ENCODE measurements around the gene TMEM200A.

The TMEM200A gene

DNA sequence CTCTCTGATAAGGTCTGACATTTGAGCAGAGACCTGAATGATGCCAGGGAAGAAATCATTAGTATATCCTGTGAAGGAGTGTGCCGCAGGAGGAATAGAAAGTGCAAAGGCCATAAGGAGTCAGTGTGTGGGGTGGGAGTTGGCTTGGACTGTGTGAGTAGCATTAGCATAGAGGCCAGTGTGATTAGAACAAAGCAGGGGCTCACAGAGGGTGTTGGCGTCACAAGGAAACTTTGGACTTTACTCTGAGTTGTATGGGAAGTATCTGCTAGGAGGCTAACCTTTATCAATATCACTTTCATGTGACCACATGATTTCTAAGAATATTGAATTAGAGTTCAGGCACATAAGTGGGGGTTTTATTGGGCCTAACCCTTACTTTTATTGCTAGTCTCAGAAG lies 12.1 kb downstream of the TMEM200A start:
- DNase-seq (ENCODE audit: low read depth in 2 of 2): no peak

- DNase-seq (ENCODE audit: low read depth in 2 of 2): no peak
Observed at GRCh38 chr6:130379223-130379622, 13.4 kb downstream of the TMEM200A start.

- DNase-seq (ENCODE audit: low read depth in 2 of 2): no peak
Observed at GRCh38 chr6:130381012-130381411, 15.2 kb downstream of the TMEM200A start.

- no peak for DNase-seq (ENCODE audit: low read depth in 2 of 2)
Observed at GRCh38 chr6:130381459-130382380, 15.9 kb downstream of the TMEM200A start.

- DNase-seq (ENCODE audit: low read depth in 2 of 2): no peak
Observed at GRCh38 chr6:130382872-130383490, 17.2 kb downstream of the TMEM200A start.

DNA sequence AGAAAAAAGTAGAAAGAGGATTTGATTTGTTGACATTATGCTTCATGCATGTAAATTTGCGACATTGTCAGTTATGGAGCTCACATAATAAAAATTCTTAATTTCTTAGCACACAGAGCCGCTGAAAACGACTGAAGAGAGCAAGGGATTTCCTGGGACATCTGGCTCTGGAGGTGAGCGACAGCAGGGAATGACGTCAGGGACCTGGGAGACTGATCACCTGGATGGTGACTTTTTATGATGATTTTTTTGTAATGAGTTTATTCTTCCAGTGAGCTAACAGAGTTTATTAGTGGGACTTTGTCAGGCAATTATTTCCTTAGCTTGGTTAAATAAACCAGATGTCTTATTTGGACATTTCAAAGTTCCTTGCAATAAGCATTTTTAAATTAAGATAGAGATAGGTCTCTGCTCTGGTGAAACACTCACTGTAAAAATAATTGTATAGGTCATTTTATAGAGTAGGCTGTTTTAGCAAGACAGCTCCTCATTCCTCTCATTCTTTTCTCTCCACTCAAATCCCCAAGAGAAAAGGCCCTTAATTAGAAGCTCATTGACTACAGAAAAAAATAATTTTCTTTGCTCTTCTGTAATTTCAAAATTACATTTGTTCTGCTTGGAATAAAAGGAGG lies 19.4 kb downstream of the TMEM200A start:
- DNase-seq (ENCODE audit: low read depth in 2 of 2): no peak

DNA sequence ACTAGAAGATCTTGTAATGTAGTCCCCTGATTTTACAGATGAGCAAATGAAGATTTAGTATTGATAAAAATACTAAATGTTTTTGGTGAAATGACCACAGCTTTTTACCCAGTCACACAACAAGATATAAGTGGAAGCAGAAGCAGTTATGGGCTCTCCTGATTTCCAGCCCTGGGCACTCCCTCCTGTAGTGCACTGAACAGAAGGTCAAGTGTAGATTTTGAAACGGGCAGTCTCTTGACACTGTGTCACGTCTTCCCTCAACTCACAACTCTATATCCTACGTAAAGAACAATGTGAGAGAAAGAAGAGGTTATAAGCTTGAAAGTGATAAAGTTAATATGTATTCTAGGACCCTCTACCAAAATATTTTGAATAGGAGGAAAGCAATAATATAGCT lies 23.3 kb downstream of the TMEM200A start:
- DNase-seq (ENCODE audit: low read depth in 2 of 2): no peak

DNA sequence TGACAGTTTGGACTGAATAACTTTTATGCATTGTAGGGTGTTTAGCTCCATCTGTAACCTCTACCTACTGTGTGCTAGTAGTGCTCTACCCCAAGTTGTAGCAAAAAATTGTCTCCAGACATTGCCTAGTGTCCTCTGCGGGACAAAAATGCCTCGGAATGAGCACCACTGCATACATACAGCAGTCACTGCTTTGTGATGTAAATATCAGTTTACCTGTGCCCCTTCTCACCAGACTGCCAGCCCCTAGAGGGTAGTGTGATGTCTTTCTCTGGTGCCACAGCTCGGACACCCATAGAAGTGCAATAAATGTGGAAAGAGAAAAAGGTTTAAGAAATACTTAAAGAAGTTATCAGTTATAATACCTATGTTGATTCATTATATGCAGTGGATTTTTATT lies 25.1 kb downstream of the TMEM200A start:
- no peak for DNase-seq (ENCODE audit: low read depth in 2 of 2)

DNA sequence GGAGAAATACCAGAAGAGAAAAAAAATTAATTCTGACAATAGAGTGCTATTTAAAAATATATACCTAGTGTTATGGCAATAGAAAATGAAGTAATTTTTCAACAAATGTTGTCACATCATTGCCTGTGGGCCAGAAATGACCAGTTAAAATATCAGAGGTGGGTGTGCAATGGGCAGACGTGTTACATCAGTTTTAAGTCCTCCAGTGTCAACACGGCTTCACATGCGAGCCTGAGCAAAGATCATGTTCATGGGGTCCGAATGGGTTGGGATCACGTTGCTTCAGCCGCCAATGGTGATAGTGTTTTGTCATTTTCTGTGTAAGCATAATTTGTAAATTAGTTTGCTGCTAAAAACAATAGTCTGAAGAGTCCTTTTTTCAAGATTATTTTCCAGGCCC lies 27.5 kb downstream of the TMEM200A start:
- no peak for DNase-seq (ENCODE audit: low read depth in 2 of 2)

- DNase-seq (ENCODE audit: low read depth in 2 of 2): no peak
Observed at GRCh38 chr6:130394246-130394645, 28.4 kb downstream of the TMEM200A start.

DNA sequence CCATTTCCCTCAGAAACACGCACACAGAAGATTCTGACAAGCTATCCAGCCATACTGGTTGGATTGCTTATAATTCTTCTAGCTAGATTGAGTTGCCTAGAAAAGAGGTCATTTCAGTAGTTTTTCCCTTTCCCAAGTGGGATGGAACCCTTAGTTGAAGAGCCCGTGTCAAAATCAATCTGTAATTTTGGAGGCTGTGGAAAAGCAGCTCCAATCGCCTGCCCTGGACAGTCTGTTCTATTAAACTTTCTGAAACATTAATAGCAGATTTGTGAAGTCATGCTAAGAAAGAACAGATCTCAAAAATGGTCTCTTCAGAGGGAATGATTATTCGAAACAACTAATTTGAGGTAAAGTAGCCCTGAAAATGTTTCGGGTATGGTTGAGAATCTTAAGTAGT lies 29.3 kb downstream of the TMEM200A start:
- DNase-seq (ENCODE audit: low read depth in 2 of 2): no peak

DNA sequence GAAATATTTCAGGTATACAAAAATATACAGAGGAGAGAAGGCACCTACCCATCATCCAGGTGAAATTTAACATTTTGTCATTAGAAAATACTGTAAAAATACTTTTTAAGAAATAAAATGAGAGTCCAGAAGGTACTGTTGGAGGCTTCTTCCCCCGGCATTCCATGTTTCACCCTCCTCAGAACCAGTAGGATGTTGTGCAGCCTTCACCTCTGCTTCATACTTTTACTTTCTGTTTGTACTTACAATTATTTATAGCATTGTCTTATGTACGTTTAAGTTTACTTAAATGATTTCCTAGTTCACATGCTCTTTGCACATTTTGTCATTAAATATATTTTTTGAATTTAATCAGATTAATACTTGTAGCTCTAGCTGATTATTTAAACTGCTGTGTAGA lies 30.9 kb downstream of the TMEM200A start:
- no peak for DNase-seq (ENCODE audit: low read depth in 2 of 2)

GRCh38 chr6:130405549-130405948 lies 39.7 kb downstream of the TMEM200A start:
- no peak for DNase-seq (ENCODE audit: low read depth in 2 of 2)

GRCh38 chr6:130407032-130407431 lies 41.2 kb downstream of the TMEM200A start:
- no peak for DNase-seq (ENCODE audit: low read depth in 2 of 2)

GRCh38 chr6:130409418-130410100 lies 43.7 kb downstream of the TMEM200A start:
- DNase-seq (ENCODE audit: low read depth in 2 of 2): no peak

DNA sequence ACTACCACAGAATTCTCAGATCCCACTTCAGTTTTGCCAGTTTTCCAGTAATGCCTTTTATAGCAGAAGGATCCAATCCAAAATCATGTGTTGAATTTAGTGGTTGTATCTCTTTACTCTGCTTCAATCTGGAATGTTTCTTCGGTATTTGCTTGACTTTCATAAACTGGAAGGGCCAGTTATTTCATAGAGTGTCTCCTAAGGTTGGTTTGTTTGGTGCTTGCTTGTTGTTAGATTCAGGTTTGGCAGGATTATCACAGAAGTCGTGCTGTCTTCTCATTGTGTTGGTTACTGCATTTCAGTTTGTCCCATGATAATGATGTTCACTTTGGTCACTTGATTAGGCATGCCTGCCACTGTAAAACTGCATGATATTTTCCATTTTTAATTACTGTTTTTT lies 45.7 kb downstream of the TMEM200A start:
- DNase-seq (ENCODE audit: low read depth in 2 of 2): no peak

DNA sequence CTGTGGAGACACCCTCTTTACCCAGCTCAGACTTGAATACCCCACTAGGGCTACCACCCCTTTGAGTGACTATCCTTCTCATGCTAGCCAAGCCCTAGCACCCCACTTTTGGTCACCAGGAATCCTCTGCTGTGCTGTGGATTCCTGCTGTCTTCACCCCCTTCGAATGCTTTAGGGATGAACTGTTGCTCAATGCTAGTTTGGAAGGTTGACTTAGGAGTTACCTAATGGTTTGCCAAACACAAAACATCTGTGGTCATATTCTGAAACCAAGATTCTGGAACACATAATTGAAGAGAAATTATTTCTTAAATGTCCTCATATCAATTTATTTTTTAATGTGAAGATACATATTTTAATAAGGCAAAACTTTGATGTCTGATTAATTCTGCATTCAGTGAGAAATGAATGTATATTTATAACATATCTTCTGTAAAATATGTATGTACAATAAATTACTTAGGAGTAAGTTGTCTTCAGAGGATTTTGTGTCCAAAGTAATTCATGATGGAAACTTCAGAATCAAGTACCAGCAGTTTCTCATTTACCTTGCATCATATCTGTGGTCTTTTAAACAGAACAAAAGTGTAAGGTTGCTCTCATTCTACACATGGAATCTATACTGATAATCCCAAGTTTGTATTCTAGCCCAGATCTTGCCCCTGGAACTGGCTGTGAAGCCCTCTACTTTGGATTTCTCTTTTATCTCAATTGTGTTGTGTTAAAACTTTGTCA lies 46.9 kb downstream of the TMEM200A start:
- no peak for DNase-seq (ENCODE audit: low read depth in 2 of 2)

- DNase-seq (ENCODE audit: low read depth in 2 of 2): no peak
Observed at GRCh38 chr6:130417951-130418350, 52.1 kb downstream of the TMEM200A start.

DNA sequence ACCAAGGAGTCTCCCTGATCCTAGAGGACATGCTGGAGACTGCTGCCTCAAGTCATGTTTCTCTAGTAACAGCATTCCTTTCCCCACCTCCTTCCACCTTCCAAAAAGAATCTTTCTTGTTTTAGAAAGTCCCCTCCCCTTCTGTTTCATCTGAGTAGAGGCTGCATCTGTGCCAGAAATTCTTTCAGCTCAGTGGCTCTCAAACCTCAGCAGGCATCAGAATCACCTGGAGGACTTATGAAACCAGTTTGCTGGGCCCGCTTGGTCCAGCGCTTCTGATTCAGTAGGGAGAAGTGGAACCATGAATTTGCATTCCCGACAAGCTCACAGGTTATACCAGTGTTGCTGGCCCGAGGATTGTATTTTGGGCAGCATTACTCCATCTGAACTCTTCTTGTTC lies 55.1 kb downstream of the TMEM200A start:
- DNase-seq (ENCODE audit: low read depth in 2 of 2): no peak

GRCh38 chr6:130421585-130421984 lies 55.8 kb downstream of the TMEM200A start:
- DNase-seq (ENCODE audit: low read depth in 2 of 2): no peak

GRCh38 chr6:130423044-130423443 lies 57.2 kb downstream of the TMEM200A start:
- DNase-seq (ENCODE audit: low read depth in 2 of 2): no peak

GRCh38 chr6:130424710-130425109 lies 58.9 kb downstream of the TMEM200A start:
- DNase-seq (ENCODE audit: low read depth in 2 of 2): no peak

All from stimulated activated CD4-positive, alpha-beta T cell treated with anti-CD3 and anti-CD28 coated beads, Interleukin-15, amount 100 ng/mL, for 48 hours (primary cell).